ENCODE data around the gene ARHGEF4.

Gene ARHGEF4

GRCh38 chr2:130996691-130997090 is 160.0 kb downstream of the ARHGEF4 start:
- no peak for DNase-seq (ENCODE audit: low read depth)
- no peak for TF ChIP-seq CTCF (IDR thresholded peaks at IDR 0.05; ENCODE audit: insufficient read depth, low read depth, low read length, missing control alignments)
- no peak overlapping the region for H3K4me3 ChIP-seq (ENCODE audit: low read depth, low read length)

GRCh38 chr2:130997198-130997597 is 160.5 kb downstream of the ARHGEF4 start:
- no peak for TF ChIP-seq CTCF (IDR thresholded peaks at IDR 0.05; ENCODE audit: insufficient read depth, low read depth, low read length, missing control alignments)
- H3K4me3 ChIP-seq (ENCODE audit: low read depth, low read length), result no peak overlapping the region
- DNase-seq (ENCODE audit: low read depth), result no peak

- TF ChIP-seq CTCF (IDR thresholded peaks at IDR 0.05; ENCODE audit: insufficient read depth, low read depth, low read length, missing control alignments), result no peak
- DNase-seq (ENCODE audit: low read depth), result no peak
- no peak overlapping the region for H3K4me3 ChIP-seq (ENCODE audit: low read depth, low read length)
These were observed 161.8 kb downstream of the ARHGEF4 start for GRCh38 chr2:130998561-130998960.

- TF ChIP-seq CTCF (IDR thresholded peaks at IDR 0.05; ENCODE audit: insufficient read depth, low read depth, low read length, missing control alignments), result no peak
- DNase-seq (ENCODE audit: low read depth), result no peak
- H3K4me3 ChIP-seq (ENCODE audit: low read depth, low read length), result no peak overlapping the region
These were observed 167.9 kb downstream of the ARHGEF4 start for GRCh38 chr2:131004446-131005209.

- no peak for DNase-seq (ENCODE audit: low read depth)
- no peak for TF ChIP-seq CTCF (IDR thresholded peaks at IDR 0.05; ENCODE audit: insufficient read depth, low read depth, low read length, missing control alignments)
- no peak overlapping the region for H3K4me3 ChIP-seq (ENCODE audit: low read depth, low read length)
These were observed 168.7 kb downstream of the ARHGEF4 start for GRCh38 chr2:131005216-131005935.

- no peak for DNase-seq (ENCODE audit: low read depth)
- no peak overlapping the region for H3K4me3 ChIP-seq (ENCODE audit: low read depth, low read length)
- TF ChIP-seq CTCF (IDR thresholded peaks at IDR 0.05; ENCODE audit: insufficient read depth, low read depth, low read length, missing control alignments), result no peak
These were observed 169.8 kb downstream of the ARHGEF4 start for GRCh38 chr2:131006561-131006960.
